Midbrain (tissue), 1 donor: ENCODE measurements around the gene VIPAS39.
A peak's percentile ranks its signal among the peaks of the same experiment; 100 is the strongest.
"Not testable (repeated sequence)": the region's sequence is repeated elsewhere in the genome, so short reads cannot be mapped to it uniquely, and the experiment has no call there.

Experiments used
- DNase-seq: peaks from one replicate; lab custom pipeline; 2025; lab: John Stamatoyannopoulos, UW

VIPAS39 gene

DNA sequence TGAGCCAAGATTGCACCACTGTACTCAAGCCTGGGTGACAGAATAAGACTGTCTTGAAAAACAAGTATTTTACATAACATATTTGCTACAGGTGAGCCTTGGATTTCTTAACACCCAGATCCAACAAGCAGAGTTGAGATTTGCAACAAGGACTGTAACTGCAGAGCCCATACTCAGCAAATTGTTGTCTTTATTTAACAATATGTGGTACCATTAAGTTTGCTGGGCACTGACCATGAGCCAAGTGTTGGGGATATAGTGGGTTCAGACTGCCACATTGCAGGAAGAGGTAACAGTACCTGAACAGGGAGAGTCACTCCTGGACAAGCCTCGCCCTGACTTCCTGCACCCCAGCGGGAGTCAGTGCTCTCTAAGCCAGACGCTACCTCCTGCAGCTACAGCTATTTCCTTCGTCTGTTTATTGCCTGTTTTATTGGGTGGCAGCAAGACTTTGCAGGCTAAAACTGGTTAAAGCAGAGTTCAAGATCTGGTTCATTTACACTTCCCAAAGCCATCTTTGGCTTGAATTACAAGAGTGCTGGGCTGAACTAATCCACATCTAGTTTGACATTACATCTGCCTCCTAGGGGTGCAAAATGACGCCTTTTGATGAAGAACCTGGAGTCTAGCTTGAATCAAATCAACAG lies 12.9 kb upstream of the VIPAS39 start:
- no peak for DNase-seq

GRCh38 chr14:77469539-77469938 lies 12.1 kb upstream of the VIPAS39 start:
- DNase-seq, result no peak

DNA sequence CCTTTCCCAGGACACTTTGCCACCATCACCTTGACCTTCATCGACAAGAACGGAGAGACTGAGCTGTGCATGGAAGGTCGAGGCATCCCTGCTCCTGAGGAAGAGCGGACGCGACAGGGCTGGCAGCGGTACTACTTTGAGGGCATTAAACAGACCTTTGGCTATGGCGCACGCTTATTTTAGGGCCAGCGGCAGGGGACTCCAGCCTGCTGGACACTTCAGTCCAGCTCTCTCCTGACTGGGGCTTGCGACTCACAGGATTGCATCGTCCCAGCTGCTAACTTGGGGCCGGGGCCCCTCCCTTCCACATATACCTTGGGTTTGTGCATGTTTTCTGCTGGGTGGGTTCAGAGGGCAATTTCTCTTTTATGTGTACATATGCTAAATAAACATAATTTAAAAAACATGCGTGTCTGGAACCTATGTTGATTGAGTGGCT lies 11.7 kb upstream of the VIPAS39 start:
- DNase-seq, result no peak

DNA sequence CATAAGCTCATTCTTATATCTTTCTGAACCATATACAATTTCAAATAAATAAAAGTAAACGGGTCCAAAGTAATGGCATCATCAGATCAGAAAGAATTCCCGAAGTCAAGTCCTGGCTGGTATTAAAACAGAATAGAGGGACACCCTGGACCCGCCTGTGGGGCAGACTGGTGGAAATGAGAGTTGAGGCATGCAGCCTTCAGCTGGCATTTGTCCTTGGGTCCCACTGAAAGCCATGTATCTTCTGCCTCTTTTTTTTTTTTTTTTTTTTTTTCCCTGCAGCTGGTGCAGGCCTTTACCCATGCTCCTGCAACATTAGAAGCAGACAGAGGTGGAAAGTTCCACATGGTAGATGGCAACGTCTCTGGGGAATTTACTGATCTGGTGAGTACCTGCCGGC lies 10.4 kb upstream of the VIPAS39 start:
- no peak for DNase-seq

GRCh38 chr14:77459072-77459723 lies 1.8 kb upstream of the VIPAS39 start:
- peak; percentile 82 for DNase-seq

DNA sequence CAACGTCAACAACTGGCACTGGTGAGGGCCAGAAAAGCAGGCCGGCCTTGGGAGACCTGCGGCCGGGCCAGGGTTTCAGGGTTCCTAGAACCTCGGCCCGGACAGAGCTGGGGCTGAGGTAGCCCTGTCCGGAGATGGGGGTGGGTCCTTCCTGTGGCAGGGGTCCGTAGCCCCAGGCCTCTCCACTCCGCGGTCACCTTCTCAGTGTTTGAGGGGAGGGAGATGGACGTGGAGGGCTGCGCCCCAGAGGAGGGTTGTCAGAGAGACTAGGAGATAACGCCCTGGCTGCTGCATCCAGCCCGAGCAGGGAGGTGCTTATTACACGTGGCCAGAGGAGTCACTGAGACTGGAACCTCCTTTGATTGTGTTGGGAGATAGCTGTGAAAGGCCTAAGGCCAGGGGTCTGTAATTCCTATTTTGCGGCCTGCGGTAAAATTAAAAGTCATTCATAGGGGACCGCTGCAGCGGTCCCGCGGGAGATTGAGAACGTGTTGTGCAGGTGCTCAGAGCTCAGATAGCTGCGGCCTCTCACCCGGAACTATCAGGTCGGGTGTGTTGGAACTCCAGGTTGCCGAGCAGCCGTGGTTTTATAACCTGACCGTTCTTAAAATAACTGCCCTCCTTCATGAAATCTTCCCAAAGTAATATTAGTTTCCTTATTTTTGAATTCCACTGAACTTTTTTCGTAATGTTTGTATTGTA lies 999 bp upstream of the VIPAS39 start:
- DNase-seq, result no peak

GRCh38 chr14:77457115-77457521 lies 283 bp downstream of the VIPAS39 start:
- peak; percentile 30 for DNase-seq

GRCh38 chr14:77455966-77456640 lies 1.3 kb downstream of the VIPAS39 start:
- no peak for DNase-seq

GRCh38 chr14:77442196-77442595 lies 15.2 kb downstream of the VIPAS39 start:
- no peak for DNase-seq

DNA sequence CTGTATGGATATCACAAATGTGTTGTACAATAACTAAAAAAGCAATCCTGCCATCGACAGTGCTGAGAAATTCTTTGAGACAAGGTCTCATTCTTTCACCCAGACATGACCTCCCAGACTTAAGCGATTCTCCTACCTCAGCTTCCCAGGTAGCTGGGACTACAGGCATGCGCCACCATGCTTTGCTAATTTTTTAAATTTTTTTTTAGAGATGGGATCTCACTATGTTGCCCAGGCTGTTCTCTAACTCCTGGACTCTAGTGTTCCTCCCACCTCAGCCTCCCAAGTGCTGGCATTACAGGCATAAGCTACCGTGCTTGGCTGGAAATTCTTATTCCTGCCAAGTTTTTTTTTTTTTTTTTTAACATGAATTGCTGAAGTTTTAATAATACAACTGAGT lies 17.5 kb downstream of the VIPAS39 start:
- DNase-seq, result no peak

- no peak for DNase-seq
Measured at GRCh38 chr14:77438596-77438995, 18.8 kb downstream of the VIPAS39 start.

GRCh38 chr14:77436042-77436441 lies 21.4 kb downstream of the VIPAS39 start:
- DNase-seq, result no peak

DNA sequence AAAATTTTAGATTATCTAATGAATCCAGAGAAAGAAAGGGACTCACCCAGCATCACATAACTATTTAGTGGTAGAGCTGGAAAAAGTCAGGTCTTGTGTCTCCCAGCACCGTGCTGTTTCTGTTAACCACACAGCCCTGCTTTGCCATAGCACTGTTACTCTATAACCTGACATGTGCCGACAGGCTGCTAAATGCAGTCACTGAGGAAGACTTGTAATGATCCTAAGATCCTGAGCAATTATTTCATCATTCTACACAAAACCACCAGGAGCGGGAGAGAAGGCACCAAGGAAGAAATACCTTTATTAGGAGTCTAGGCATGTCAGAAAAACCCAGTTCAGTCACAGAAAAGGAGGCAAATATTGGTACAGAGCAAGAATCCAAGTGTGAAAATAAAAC lies 31.0 kb downstream of the VIPAS39 start:
- no peak for DNase-seq

GRCh38 chr14:77424862-77425261 lies 32.5 kb downstream of the VIPAS39 start:
- DNase-seq, result no peak

- no peak for DNase-seq
Measured at GRCh38 chr14:77423423-77423822, 34.0 kb downstream of the VIPAS39 start, which contains the start of gene NOXRED1. TSS of gene NOXRED1 (minus strand) at chr14:77423523. CDS start at chr14:77422889, 634 bp downstream.

- no peak for DNase-seq
Measured at GRCh38 chr14:77421201-77421600, 36.2 kb downstream of the VIPAS39 start.

DNA sequence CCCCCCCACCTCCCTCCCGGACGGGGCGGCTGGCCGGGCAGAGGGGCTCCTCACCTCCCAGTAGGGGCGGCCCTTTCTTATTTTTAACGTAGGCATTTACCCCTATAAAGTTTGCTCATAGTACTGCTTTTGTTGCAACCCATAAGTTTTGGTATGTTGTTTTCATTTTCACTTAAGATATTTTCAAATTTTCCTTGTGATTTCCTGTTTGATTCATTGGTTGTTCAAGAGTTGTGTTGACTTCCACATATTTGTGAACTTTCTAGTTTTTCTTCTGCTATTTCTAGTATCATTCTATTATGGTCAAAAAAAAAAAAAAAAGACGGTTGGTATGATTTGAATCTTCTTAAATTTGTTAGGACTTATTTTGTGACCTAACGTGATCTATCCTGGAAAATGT lies 40.6 kb downstream of the VIPAS39 start:
- no peak for DNase-seq

GRCh38 chr14:77416098-77416497 lies 41.3 kb downstream of the VIPAS39 start:
- not testable (repeated sequence) for DNase-seq

DNA sequence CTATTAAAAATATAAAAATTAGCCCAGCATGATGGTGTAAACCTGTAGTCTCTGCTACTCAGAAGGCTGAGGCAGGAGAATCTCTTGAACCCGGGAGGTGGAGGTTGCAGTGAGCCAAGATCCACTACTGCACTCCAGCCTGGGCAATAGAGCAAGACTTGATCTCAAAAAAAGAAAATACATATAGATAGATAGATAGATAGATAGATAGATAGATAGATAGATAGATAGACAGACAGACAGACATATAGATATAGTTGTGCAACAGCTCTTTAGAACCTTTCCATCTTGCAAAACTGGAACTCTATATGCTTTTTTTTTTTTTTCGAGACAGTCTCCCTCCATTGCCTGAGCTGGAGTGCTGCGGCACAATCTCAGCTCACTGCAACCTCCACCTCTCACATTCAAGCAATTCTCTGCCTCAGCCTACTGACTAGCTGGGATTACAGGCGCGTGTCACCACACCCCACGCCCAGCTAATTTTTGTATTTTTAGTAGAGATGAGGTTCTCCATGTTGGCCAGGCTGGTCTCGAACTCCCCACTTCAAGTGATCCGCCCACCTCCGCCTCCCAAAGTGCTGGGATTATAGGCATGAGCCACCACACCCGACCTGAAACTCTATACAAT lies 41.9 kb downstream of the VIPAS39 start:
- not testable (repeated sequence) for DNase-seq

- no peak for DNase-seq
Measured at GRCh38 chr14:77409131-77409533, 48.3 kb downstream of the VIPAS39 start.

GRCh38 chr14:77407158-77407557 lies 50.2 kb downstream of the VIPAS39 start:
- DNase-seq, result no peak

GRCh38 chr14:77406718-77407117 lies 50.7 kb downstream of the VIPAS39 start:
- no peak for DNase-seq
